ENCODE data around the gene GANC. TPM values are rescaled to one million over a fixed set of nuclear protein-coding genes. Genes with fewer than 3 reads are reported as not detected.

The GANC gene
- total RNA-seq, 1 donor from 2014 or later, result 12.1 TPM

Other genes with a start within 250 kb of the GANC start
- gene PLA2G4D, start 178.6 kb upstream of the GANC start, total RNA-seq, result not detected in 2 replicates
- not detected in 2 replicates for gene PLA2G4F, start 116.6 kb upstream of the GANC start, total RNA-seq
- 53.6 and 57.1 TPM in 2 replicates for gene VPS39, start 64.9 kb upstream of the GANC start, total RNA-seq
- 25.8 and 27.7 TPM in 2 replicates for gene TMEM87A, start 232 bp downstream of the GANC start, total RNA-seq
- gene CAPN3, start 86.3 kb downstream of the GANC start, total RNA-seq, result 4.1 TPM in 1 of 2 replicates, not detected in the other
- gene ZNF106, start 217.9 kb downstream of the GANC start, total RNA-seq, result 28.5 and 34.4 TPM in 2 replicates
- 106 and 118 TPM in 2 replicates for gene SNAP23, start 222.4 kb downstream of the GANC start, total RNA-seq

Measured in glomerular endothelial cell (primary cell).